GM12878 (cell line): ENCODE data around the gene PPFIA3. TPM values are rescaled to one million over a fixed set of nuclear protein-coding genes. Genes with fewer than 3 reads are reported as not detected.

Experiments
- ATAC-seq: fragments of 200-7000 bp; cut with Tn5 transposase; 3 replicates; pipeline ENCODE4 v1.9.1; 2020; ENCODE audit warnings: mild to moderate bottlenecking, moderate library complexity
- BruUV-seq: library from RNA; stranded (reverse); fragments of 400-500 nt; replicated peaks from 2 replicates; lab custom pipeline; 2021; lab: Mats Ljungman, UMichigan
- CTCF ChIA-PET: fragments of 300-600 bp; sonication (Branson Sonifier 250); formaldehyde crosslinking; extraction: SDS; loops from one replicate; lab custom pipeline; 2021; ENCODE audit warnings: inconsistent platforms; lab: Yijun Ruan, JAX
- POLR2A ChIA-PET: fragments of 350-600 bp; formaldehyde crosslinking; extraction: SDS; loops from one replicate; lab custom pipeline; 2021; ENCODE audit warnings: inconsistent platforms; lab: Charles Lee
- RAD21 ChIA-PET: fragments of 300-600 bp; sonication (Branson Sonifier 250); formaldehyde crosslinking; loops from one replicate; lab custom pipeline; 2023; ENCODE audit warnings: antibody characterized with exemption; ENCODE audit not compliant: unreplicated experiment; lab: Charles Lee
- SMC1A ChIA-PET: fragments of 300-600 bp; sonication (Branson Sonifier 250); formaldehyde crosslinking; loops from one replicate; lab custom pipeline; 2023; ENCODE audit not compliant: unreplicated experiment, uncharacterized antibody; lab: Charles Lee
- DNase-seq: peaks from one replicate; pipeline ENCODE4 v3.0.0-alpha.2; 2011; ENCODE audit warnings: low read depth, low spot score
- FAIRE-seq: peaks from 3 replicates; lab custom pipeline; 2011; peaks lifted over from hg19 to GRCh38; lab: Jason Lieb, UNC
- H2AFZ ChIP-seq: 2 replicates; pipeline ENCODE4 v1.6.0; 2011; ENCODE audit warnings: low read depth, low read length, control low read depth; ENCODE audit not compliant: control insufficient read depth
- H3K27ac ChIP-seq: 2 replicates; pipeline ENCODE4 v1.5.1; 2011; ENCODE audit warnings: control low read depth; ENCODE audit not compliant: control insufficient read depth, insufficient read depth
- H3K27me3 ChIP-seq, 2 experiments: replicated peaks in 1 of 2; 2 replicates each; pipeline versions ENCODE4 v1.6.0 to v1.6.1; 2011; ENCODE audit warnings: low read length in 1 of 2; ENCODE audit not compliant: control insufficient read depth in 2 of 2, insufficient read depth in 2 of 2
- H3K36me3 ChIP-seq, 2 experiments: 2 replicates each; pipeline ENCODE4 v1.5.1; 2011; ENCODE audit warnings: low read length in 1 of 2; ENCODE audit not compliant: control insufficient read depth in 2 of 2, insufficient read depth in 2 of 2
- H3K4me1 ChIP-seq: 2 replicates; pipeline ENCODE4 v1.6.1; 2011; ENCODE audit warnings: mild to moderate bottlenecking, low read length, moderate library complexity, mixed read lengths; ENCODE audit not compliant: control insufficient read depth, insufficient read depth
- H3K4me2 ChIP-seq: 2 replicates; pipeline ENCODE4 v1.6.0; 2011; ENCODE audit warnings: control low read depth; ENCODE audit not compliant: control insufficient read depth, insufficient read depth
- H3K4me3 ChIP-seq: fragments of 200-600 bp; sonication (generic); 2 replicates; pipeline ENCODE4 v1.5.1; 2016
- H3K79me2 ChIP-seq: 2 replicates; pipeline ENCODE4 v1.6.0; 2011; ENCODE audit warnings: low read length; ENCODE audit not compliant: control insufficient read depth, insufficient read depth
- H3K9ac ChIP-seq: 2 replicates; pipeline ENCODE4 v1.8.0; 2011; ENCODE audit warnings: low read length, control low read depth, mixed read lengths; ENCODE audit not compliant: control insufficient read depth, insufficient read depth
- H3K9me3 ChIP-seq: replicated peaks from 3 replicates; pipeline ENCODE4 v1.5.1; 2011; ENCODE audit warnings: mild to moderate bottlenecking, low read length; ENCODE audit not compliant: control insufficient read depth, insufficient read depth
- H4K20me1 ChIP-seq: 2 replicates; pipeline ENCODE4 v1.6.0; 2011; ENCODE audit not compliant: control insufficient read depth, insufficient read depth
- E4F1 ChIP-seq: fragments of 450-650 bp; IDR thresholded peaks from 2 replicates; pipeline ENCODE4 v1.6.1; 2018; ENCODE audit warnings: borderline replicate concordance, mild to moderate bottlenecking; ENCODE audit not compliant: partially characterized antibody
- KDM1A ChIP-seq: fragments of 200-600 bp; sonication (generic); IDR thresholded peaks from 2 replicates; pipeline ENCODE4 v1.6.1; 2016; ENCODE audit warnings: borderline replicate concordance
- LARP7 ChIP-seq: fragments of 450-650 bp; IDR thresholded peaks from 2 replicates; pipeline ENCODE4 v1.6.1; 2017; ENCODE audit warnings: mild to moderate bottlenecking
- MTA3 ChIP-seq: IDR thresholded peaks from 2 replicates; pipeline ENCODE4 v1.6.1; 2012; ENCODE audit warnings: low read length, inconsistent platforms, borderline replicate concordance
- SREBF1 ChIP-seq: IDR thresholded peaks from 2 replicates; pipeline ENCODE4 v1.6.1; 2012; ENCODE audit warnings: mild to moderate bottlenecking, low read length
- WGBS: methylation state at CpG from one replicate; pipeline ENCODE4 v1.1.6; 2016; ENCODE audit warnings: low lambda C conversion rate; ENCODE audit not compliant: insufficient replicate concordance, insufficient coverage; ENCODE audit errors: missing lambda C conversion rate; 5-methylcytosine and 5-hydroxymethylcytosine counted together
- in situ Hi-C: fragments of 300-500 bp; cut with MboI; formaldehyde crosslinking; loops from 9 replicates; pipeline ENCODE4 v1.14.3; 2018; ENCODE audit warnings: mixed read lengths
- intact Hi-C: fragments of 100-400 bp; cut with micrococcal nuclease; formaldehyde crosslinking; loops from one replicate; pipeline ENCODE4 v1.14.2; 2022; ENCODE audit not compliant: unreplicated experiment
- polyA plus RNA-seq, 11 experiments: library from polyadenylated mRNA; depleted of rRNA in 4 of 11; unstranded in 6 of 11; stranded (reverse) in 5 of 11; fragments of >200 nt; fragmentation: Nextera tagmentation in 4 of 11; fragmentation: Illumina TruSeq in 1 of 11; extraction: Ambion mirVana in 4 of 11; extraction: Trizol in 1 of 11; gene quantifications; 1 replicate in 1 of 11; 2 replicates in 10 of 11; pipeline versions ENCODE4 v1.2.1 to v1.2.3, GENCODE V29; 2011 to 2016; ENCODE audit warnings: inconsistent platforms in 2 of 11, missing spikeins in 2 of 11, low read depth in 1 of 11
- total RNA-seq, 4 experiments: library from RNA; depleted of rRNA in 3 of 4; stranded (reverse); fragments of >200 nt in 3 of 4; fragmentation: Illumina TruSeq in 1 of 4; extraction: Trizol in 1 of 4; gene quantifications; 2 replicates each; pipeline versions ENCODE4 v1.2.1 to v1.2.3, GENCODE V29; 2013 to 2021
- TF ChIP-seq, protein P1 (sequence below): fragments of 450-650 bp; IDR thresholded peaks from 2 replicates; pipeline ENCODE4 v1.6.1; 2017; ENCODE audit warnings: mild to moderate bottlenecking, moderate library complexity
- TF ChIP-seq, protein P2 (sequence below): fragments of 450-650 bp; IDR thresholded peaks from 2 replicates; pipeline ENCODE4 v1.6.1; 2014; ENCODE audit warnings: mild to moderate bottlenecking
- TF ChIP-seq, protein P3 (sequence below): fragments of 450-650 bp; formaldehyde crosslinking; IDR thresholded peaks from 2 replicates; pipeline ENCODE4 v1.4.0; 2020; ENCODE audit warnings: mild to moderate bottlenecking, moderate library complexity

PPFIA3 gene
- total and polyA plus RNA-seq, 10 of the 15 experiments (the other 5 are each of a cell fraction or from before 2014, with no cell fraction given), result 0.11 to 1.7 (median 0.73) TPM; not detected in 3

GRCh38 chr19:49150944-49151243 lies 31.6 kb downstream of the PPFIA3 start:
- ChIA-PET POLR2A (interaction anchor here (0.5 to 0.6 kb wide), 2 partner anchors 34 kb away, joined by 6 to 8 read pairs; no protein-coding TSS in a partner anchor), CTCF (interaction anchor here (0.8 to 1.9 kb wide), 3 partner anchors 48 to 57 kb away, joined by 3 to 7 read pairs (median 5); no protein-coding TSS in a partner anchor), SMC1A (interaction anchor here (1.2 kb wide), 1 partner anchor 48 kb away, joined by 4 read pairs; no protein-coding TSS in a partner anchor), RAD21 (interaction anchor here (1.1 to 1.6 kb wide), 2 partner anchors 23 to 157 kb away, joined by 3 to 5 read pairs; partner anchors contain the start of gene RUVBL2)
- no TSS peak for BruUV-seq
- no peak for FAIRE-seq
- H3K9me3 ChIP-seq, result peaks cover 4% of the 10 kb centered on the region; the same call in 2 of the 3 replicates
- H2AFZ ChIP-seq, result no peak overlapping the region
- no peak overlapping the region for H3K9ac ChIP-seq
- H3K4me1 ChIP-seq, result peaks cover 10% of the 10 kb centered on the region
- peak overlapping the region; percentile 82; the same call in 1 of the 2 replicates for H3K4me2 ChIP-seq
- H3K79me2 ChIP-seq, result no peaks in the 10 kb centered on the region
- H3K4me3 ChIP-seq, result peak overlapping the region; percentile 63; the same call in 1 of the 2 replicates
- no peaks in the 10 kb centered on the region for H4K20me1 ChIP-seq
- TF ChIP-seq LARP7, result no peak
- TF ChIP-seq KDM1A, result no peak
- TF ChIP-seq, protein P1, sequence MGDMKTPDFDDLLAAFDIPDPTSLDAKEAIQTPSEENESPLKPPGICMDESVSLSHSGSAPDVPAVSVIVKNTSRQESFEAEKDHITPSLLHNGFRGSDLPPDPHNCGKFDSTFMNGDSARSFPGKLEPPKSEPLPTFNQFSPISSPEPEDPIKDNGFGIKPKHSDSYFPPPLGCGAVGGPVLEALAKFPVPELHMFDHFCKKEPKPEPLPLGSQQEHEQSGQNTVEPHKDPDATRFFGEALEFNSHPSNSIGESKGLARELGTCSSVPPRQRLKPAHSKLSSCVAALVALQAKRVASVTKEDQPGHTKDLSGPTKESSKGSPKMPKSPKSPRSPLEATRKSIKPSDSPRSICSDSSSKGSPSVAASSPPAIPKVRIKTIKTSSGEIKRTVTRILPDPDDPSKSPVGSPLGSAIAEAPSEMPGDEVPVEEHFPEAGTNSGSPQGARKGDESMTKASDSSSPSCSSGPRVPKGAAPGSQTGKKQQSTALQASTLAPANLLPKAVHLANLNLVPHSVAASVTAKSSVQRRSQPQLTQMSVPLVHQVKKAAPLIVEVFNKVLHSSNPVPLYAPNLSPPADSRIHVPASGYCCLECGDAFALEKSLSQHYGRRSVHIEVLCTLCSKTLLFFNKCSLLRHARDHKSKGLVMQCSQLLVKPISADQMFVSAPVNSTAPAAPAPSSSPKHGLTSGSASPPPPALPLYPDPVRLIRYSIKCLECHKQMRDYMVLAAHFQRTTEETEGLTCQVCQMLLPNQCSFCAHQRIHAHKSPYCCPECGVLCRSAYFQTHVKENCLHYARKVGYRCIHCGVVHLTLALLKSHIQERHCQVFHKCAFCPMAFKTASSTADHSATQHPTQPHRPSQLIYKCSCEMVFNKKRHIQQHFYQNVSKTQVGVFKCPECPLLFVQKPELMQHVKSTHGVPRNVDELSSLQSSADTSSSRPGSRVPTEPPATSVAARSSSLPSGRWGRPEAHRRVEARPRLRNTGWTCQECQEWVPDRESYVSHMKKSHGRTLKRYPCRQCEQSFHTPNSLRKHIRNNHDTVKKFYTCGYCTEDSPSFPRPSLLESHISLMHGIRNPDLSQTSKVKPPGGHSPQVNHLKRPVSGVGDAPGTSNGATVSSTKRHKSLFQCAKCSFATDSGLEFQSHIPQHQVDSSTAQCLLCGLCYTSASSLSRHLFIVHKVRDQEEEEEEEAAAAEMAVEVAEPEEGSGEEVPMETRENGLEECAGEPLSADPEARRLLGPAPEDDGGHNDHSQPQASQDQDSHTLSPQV, result no peak
- no peak for TF ChIP-seq SREBF1
- no peak for TF ChIP-seq MTA3
- TF ChIP-seq, protein P2, sequence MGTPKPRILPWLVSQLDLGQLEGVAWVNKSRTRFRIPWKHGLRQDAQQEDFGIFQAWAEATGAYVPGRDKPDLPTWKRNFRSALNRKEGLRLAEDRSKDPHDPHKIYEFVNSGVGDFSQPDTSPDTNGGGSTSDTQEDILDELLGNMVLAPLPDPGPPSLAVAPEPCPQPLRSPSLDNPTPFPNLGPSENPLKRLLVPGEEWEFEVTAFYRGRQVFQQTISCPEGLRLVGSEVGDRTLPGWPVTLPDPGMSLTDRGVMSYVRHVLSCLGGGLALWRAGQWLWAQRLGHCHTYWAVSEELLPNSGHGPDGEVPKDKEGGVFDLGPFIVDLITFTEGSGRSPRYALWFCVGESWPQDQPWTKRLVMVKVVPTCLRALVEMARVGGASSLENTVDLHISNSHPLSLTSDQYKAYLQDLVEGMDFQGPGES, result no peak
- TF ChIP-seq, protein P3, sequence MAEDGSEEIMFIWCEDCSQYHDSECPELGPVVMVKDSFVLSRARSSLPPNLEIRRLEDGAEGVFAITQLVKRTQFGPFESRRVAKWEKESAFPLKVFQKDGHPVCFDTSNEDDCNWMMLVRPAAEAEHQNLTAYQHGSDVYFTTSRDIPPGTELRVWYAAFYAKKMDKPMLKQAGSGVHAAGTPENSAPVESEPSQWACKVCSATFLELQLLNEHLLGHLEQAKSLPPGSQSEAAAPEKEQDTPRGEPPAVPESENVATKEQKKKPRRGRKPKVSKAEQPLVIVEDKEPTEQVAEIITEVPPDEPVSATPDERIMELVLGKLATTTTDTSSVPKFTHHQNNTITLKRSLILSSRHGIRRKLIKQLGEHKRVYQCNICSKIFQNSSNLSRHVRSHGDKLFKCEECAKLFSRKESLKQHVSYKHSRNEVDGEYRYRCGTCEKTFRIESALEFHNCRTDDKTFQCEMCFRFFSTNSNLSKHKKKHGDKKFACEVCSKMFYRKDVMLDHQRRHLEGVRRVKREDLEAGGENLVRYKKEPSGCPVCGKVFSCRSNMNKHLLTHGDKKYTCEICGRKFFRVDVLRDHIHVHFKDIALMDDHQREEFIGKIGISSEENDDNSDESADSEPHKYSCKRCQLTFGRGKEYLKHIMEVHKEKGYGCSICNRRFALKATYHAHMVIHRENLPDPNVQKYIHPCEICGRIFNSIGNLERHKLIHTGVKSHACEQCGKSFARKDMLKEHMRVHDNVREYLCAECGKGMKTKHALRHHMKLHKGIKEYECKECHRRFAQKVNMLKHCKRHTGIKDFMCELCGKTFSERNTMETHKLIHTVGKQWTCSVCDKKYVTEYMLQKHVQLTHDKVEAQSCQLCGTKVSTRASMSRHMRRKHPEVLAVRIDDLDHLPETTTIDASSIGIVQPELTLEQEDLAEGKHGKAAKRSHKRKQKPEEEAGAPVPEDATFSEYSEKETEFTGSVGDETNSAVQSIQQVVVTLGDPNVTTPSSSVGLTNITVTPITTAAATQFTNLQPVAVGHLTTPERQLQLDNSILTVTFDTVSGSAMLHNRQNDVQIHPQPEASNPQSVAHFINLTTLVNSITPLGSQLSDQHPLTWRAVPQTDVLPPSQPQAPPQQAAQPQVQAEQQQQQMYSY (CRISPR knock-in tag), result no peak
- TF ChIP-seq E4F1, result no peak
- no peak for ATAC-seq
- intact Hi-C loops (no loop called here), in situ Hi-C loops (no loop called here)
- no peaks in the 10 kb centered on the region for H3K36me3 ChIP-seq
- no peak for DNase-seq
- H3K27me3 ChIP-seq, result peaks cover 6 to 22% of the 10 kb centered on the region in 2 experiments
- H3K27ac ChIP-seq, result no peak overlapping the region
- 8% methylated on average over 15 of the region's 16 CpGs for WGBS
